Activated CD4-positive, alpha-beta T cell treated with anti-CD3 and anti-CD28 coated beads, Interleukin-2, amount 50 U/mL, for 48 hours (primary cell): ENCODE measurements around the gene OR6X1.
"Not testable (repeated sequence)": the region's sequence is repeated elsewhere in the genome, so short reads cannot be mapped to it uniquely, and the experiment has no call there.

Source experiments
- DNase-seq, 2 experiments: peaks; one replicate each; pipeline ENCODE4 v3.0.0-alpha.2; 2020

Gene OR6X1

GRCh38 chr11:123751781-123752180 is 2.5 kb downstream of the OR6X1 start:
- no peak for DNase-seq

DNA sequence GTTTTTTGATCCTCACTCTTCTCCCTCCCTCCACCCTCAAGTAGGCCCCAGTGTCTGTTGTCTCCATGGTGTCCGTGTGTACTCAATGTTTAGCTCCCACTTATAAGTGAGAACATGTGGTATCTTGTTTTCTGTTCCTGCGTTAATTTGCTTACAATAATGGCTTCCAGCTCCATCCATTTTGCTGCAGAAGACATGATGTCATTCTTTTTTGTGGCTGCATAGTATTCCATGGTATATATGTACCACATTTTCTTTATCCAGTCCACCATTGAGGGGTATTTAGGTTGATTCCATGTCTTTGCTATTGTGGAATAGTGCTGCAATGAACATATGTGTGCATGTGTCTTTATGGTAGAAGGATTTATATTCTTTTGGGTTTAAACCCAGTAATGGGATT is 6.0 kb downstream of the OR6X1 start:
- not testable (repeated sequence) for DNase-seq

GRCh38 chr11:123745764-123746451 is 8.4 kb downstream of the OR6X1 start:
- DNase-seq: no peak

DNA sequence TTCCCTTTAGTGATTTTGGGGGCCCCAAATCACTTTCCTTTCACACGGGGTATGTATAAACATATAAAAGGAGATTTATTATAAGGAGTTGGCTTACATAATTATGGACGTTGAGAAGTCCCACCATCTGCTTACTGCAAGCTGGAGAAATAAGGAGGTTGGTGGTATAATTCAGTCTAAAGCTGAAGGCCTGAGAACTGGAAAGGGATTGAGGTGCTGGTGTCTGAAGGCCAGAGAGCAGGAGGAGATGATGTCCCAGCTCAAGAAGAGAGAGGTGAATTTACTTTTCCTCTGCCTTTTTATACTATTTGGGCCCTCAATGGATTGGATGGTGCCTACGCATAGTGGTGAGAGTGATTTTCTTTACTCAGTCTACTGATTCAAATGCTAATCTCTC is 11.6 kb downstream of the OR6X1 start:
- no peak for DNase-seq

DNA sequence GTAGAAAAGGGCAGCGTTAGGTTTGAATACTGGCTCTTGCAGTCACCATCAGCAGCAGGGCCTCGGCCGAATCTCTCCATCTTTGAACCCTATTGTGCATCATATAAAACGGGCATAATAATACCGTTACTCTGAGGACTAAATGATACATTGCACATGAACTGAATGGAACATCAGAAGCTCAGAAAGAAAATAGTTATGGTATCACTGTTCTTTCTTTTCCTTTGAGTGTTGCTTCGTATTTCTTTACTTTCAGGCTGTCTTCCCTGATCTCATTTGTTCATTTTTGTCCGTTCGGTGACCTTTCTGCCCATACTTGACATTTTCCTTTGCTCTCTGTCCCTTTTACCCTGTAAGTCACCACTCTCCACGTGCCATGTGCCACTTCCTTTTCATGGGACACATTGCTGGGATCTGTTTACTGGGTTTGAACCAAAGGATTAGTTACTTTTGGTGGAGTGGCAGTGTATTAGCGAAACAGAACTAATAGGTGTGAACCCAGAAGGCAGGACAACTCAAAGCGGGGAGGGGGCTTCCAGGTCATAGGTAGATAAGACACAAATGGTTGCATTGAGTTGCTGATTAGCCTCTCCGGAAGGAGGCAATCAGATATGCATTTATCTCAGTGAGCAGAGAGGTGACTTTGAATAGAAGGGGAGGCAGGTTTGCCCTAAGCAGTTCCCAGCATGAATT is 12.1 kb downstream of the OR6X1 start:
- DNase-seq: peak; percentile 5 to 20

- peak; percentile 92 to 94 for DNase-seq
These were observed 12.9 kb downstream of the OR6X1 start, which contains the start of gene ZNF202 for GRCh38 chr11:123741159-123742030. Gene ZNF202 (minus strand): TSS chr11:123741660. CDS start chr11:123730888, 10,772 bp downstream.

- peak; percentile 4 to 7 for DNase-seq
These were observed 13.5 kb downstream of the OR6X1 start for GRCh38 chr11:123740787-123741158.

DNA sequence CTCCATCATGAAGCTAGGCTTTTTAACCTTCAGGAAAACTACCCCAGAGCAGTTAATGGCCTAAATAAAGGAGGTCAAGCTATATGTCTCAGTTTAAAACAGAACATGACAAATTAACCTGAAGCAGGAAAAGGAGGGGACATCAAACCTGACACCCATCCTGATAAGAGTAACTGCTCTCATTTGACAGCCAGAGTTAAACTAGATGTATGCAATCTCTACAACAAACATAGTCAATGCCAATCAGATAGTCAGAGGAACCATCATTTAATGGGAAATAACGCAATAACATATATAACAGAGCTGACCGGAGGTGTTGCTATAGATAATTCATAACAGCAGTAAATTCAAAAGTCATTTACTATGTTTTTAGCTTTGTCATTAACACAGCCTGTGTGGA is 15.9 kb downstream of the OR6X1 start:
- no peak for DNase-seq

DNA sequence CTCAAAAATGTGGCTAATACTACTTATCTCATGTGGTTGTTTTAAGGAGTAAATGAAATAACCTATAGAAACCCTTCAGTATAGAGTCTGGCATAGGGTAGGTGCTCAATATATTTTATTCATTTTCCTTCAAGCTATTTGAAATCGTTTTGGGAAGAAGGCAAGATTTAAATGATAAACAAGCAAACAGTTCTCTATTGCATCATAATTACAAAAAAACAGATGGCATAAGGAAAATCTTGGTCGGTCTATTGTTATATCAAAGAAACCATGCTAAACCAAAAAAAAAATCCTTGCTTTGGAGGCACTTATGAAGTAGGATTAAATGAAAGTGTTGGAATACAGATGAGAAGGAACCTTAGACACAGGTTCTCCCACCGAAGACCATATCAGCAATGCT is 17.5 kb downstream of the OR6X1 start:
- DNase-seq: no peak

GRCh38 chr11:123729602-123730001 is 24.7 kb downstream of the OR6X1 start:
- DNase-seq: no peak

DNA sequence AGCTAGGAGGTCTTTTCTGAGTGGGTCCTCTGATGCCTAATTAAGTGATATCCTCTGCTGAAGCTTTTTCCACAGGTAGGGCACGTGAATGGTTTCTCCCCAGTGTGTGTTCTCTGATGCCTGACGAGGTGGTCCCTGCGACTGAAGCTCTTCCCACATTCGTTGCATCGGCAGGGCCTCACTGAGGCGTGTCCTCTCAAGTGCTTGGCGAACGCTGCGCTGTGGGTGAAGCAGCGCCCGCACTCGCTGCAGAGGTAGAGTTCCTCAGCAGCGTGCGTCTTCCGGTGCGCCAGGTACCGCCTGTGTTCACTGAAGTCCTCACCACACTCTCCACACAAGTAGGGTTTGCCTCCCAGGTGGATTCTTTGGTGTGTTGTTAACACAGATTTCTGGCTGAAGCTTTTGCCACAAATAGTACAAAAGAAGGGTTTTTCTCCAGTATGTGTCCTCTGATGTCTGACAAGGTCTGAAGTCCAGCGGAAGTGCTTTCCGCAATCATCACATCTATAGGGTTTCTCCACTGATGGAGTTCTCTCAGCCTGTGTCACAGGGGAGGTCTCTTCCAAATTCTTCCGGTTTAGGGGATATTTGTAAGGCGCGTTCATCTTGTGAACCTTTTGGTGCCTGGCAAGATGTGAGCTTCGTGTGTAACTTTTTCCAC is 28.2 kb downstream of the OR6X1 start:
- no peak for DNase-seq

DNA sequence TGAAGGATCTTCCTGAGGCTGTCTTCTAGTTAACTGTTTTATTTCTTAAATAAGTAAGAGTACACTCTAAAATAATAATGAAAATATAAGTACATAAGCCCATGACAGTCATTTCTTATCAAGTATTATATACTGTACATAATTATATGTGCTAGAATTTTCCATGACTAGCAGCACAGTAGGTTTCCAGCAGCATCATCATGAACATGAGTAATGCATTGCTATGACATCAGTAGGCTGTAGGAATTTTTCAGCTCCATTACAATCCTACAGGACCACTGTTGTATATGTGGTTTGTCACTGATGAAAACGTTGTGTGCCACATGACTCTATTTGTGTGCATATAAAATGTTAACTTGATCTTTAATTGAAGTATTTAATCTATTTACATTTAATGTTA is 34.9 kb downstream of the OR6X1 start:
- no peak for DNase-seq

DNA sequence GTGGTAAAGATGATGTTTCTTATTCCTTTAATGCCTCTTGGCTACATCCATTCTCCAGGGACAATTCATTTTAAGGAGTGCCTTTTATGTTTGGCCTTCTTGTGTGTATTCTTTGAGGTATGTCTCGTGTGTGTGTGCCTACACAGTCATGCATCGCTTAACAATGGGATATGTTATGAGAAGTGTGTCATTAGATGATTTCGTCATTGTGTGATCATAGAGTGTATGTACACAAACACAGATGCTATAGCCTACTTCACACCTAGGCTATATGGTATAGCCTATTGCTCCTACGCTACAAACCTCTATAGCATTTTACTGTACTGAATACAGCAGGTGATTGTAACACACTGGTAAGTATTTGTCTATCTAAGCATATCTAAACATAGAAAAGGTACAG is 35.8 kb downstream of the OR6X1 start:
- no peak for DNase-seq

DNA sequence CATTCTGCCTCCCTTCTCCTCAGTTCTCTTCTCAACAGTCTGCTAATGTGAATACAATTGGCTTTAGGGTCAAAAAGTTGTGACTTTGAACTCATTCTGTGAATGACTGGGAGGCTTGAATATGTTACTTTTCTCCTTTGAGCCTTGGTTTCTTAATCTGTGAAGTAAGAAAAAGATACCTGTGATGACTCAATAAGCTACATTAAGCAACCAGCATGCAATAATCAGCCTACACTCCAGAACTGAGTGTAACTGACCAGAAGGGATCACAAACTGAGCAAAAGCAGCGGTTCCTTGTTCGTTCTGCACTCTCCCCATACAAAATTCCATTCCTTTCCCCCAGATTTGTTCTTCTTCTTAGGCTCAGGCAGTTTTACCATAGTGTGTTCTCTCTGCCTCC is 36.3 kb downstream of the OR6X1 start:
- no peak for DNase-seq

GRCh38 chr11:123712627-123713026 is 41.7 kb downstream of the OR6X1 start:
- not testable (repeated sequence) for DNase-seq

- DNase-seq: peak; percentile 55 to 67
These were observed 46.6 kb downstream of the OR6X1 start for GRCh38 chr11:123707606-123708205.

DNA sequence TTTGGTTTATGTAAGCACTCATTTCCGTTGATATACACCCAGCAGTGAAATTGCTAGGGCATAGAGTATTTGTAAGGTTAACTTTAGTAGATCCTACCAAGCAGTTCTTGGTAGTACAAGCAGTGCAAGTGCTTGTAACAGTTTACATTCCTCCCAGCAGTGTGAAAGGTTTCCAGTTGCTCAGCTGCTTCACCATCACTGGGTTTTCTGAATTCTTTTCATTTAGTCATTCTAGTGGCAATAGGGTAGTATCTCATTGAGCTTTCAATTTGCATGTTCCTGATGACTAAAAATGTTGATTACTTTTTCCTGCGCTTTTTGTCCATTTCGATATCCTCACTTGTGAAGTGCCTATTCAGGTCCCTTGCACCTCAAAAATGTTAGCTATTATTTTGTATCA is 47.1 kb downstream of the OR6X1 start:
- DNase-seq: no peak

- DNase-seq: no peak
These were observed 50.0 kb downstream of the OR6X1 start for GRCh38 chr11:123704341-123704740.
